ENCODE data around the gene SLC39A12.

- no peak for TF ChIP-seq CTCF (IDR thresholded peaks at IDR 0.05 in 8 of 11, conservative IDR thresholded peaks at IDR 0.05 in 3 of 11)
- TF ChIP-seq POLR2AphosphoS5 (IDR thresholded peaks at IDR 0.05) = no peak
- TF ChIP-seq POLR2A (IDR thresholded peaks at IDR 0.05) = no peak
Observed at GRCh38 chr10:17958049-17958448, 6.3 kb downstream of the SLC39A12 start.

Measured in spleen (tissue), 7 donors.